Thoracic aorta (tissue), 2 donors: ENCODE results near the gene RHCE. TPM values are rescaled to one million over a fixed set of nuclear protein-coding genes. Genes with fewer than 3 reads are reported as not detected.
"Not testable (repeated sequence)": the region's sequence is repeated elsewhere in the genome, so short reads cannot be mapped to it uniquely, and the experiment has no call there.

Source experiments
- ATAC-seq: fragments of 150-250 bp; one replicate; pipeline ENCODE4 v1.8.0; 2017; ENCODE audit warnings: low read depth; ENCODE audit not compliant: insufficient number of reproducible peaks, low FRiP score
- DNase-seq: peaks from one replicate; pipeline ENCODE4 v3.0.0-alpha.2; 2020; ENCODE audit warnings: low spot score
- H3K27ac ChIP-seq, 2 donors: fragments of 200-600 bp; sonication (generic); 1 replicate in 1 of 2; 2 replicates in 1 of 2; pipeline ENCODE4 v1.5.1; 2016; ENCODE audit warnings: mild to moderate bottlenecking in 2 of 2, moderate library complexity in 2 of 2
- H3K27me3 ChIP-seq: fragments of 200-600 bp; sonication (generic); replicated peaks from 2 replicates; pipeline ENCODE4 v1.6.0; 2016; ENCODE audit warnings: mild to moderate bottlenecking; ENCODE audit not compliant: insufficient read depth
- H3K36me3 ChIP-seq: fragments of 200-600 bp; sonication (generic); one replicate; pipeline ENCODE4 v1.5.1; 2016
- H3K4me1 ChIP-seq, 2 donors: fragments of 200-600 bp; sonication (generic); 1 replicate in 1 of 2; 2 replicates in 1 of 2; pipeline versions ENCODE4 v1.5.1 to v1.6.0; 2016; ENCODE audit warnings: low read depth in 2 of 2, mild to moderate bottlenecking in 1 of 2; ENCODE audit not compliant: control insufficient read depth in 1 of 2
- H3K4me3 ChIP-seq: fragments of 200-600 bp; sonication (generic); 2 replicates; pipeline ENCODE4 v1.5.1; 2016; ENCODE audit warnings: mild to moderate bottlenecking
- H3K9me3 ChIP-seq: fragments of 200-600 bp; sonication (generic); 2 replicates; pipeline ENCODE4 v1.5.1; 2016
- total RNA-seq, 2 donors: library from RNA; depleted of rRNA; stranded (reverse); fragments of >200 nt; gene quantifications; one replicate each; pipeline versions ENCODE4 v1.1.0 to v1.2.3, GENCODE V29; 2016
- TF ChIP-seq, protein P1 (sequence below): fragments of 200-600 bp; sonication (generic); IDR thresholded peaks from one replicate; pipeline ENCODE4 v1.5.1; 2019; ENCODE audit warnings: antibody characterized with exemption

The RHCE gene
- total RNA-seq, 2 donors from 2014 or later = not detected

DNA sequence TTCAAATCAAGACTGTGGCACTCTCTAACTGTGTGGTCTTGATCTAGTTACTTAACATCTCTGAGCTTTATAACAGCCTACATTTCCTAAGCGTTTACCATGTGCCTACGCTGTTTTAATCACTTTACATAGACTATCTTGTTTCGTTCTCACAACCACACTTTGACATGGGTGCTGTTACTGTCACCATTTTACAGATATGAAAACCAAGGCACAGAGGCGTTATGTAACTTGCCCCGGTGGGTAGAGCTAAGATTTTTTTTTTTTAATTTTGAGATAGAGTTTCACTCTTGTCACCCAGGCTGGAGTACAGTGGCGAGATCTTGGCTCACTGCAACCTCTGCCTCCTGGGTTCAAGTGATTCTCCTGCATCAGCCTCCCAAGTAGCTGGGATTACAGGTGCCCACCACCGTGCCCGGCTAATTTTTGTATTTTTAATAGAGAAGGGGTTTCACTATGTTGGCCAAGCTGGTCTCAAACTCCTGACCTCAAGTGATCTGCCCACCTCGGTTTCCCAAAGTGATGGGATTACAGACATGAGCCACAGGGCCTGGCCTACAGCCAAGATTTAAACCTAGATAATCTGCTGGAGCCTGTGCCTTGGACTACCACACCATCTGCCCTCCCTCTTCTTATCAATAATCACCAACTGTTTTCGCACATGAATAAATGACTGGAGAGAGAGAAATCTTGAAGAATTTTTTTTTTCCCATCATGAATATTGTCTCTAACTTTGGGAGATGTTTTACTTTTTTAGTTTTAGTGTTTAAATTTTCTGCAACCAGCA is 10.8 kb downstream of the RHCE start:
- DNase-seq, ATAC-seq: not testable (repeated sequence)

DNA sequence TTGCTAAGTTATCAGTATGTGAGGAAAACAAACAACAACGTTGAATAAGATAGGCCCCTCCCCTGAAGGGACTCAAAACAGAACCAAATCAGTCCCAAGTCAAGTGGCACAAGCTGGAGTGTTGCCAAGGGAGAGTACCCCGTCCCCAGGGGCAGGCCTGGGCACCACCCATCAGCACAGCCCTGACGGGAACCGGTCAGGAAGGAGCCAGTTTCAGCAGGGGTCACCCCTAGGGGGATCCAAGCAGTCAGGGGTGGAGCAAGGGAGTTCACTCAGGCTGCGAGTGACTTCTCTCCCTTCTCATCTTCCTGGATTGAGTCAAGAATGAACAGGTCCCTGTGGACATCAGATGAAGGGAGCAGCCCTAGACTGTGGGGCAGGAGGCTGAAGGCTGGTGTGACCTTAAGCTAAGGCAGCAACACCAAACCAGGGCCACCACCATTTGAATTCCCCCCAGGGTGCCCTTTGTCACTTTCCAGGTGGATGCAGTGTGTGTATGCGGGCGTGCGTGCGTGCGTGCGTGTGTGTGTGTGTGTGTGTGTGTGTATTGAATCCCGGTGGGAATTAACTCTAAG is 14.8 kb downstream of the RHCE start:
- H3K9me3 ChIP-seq, H3K27ac ChIP-seq, H3K36me3 ChIP-seq, H3K27me3 ChIP-seq, H3K4me3 ChIP-seq, ATAC-seq, DNase-seq, H3K4me1 ChIP-seq: not testable (repeated sequence)

More for the DNA sequence above, 10.8 kb downstream of the RHCE start:
- not testable (repeated sequence) for H3K9me3 ChIP-seq, H3K27ac ChIP-seq, H3K4me1 ChIP-seq, H3K27me3 ChIP-seq, H3K4me3 ChIP-seq, H3K36me3 ChIP-seq

DNA sequence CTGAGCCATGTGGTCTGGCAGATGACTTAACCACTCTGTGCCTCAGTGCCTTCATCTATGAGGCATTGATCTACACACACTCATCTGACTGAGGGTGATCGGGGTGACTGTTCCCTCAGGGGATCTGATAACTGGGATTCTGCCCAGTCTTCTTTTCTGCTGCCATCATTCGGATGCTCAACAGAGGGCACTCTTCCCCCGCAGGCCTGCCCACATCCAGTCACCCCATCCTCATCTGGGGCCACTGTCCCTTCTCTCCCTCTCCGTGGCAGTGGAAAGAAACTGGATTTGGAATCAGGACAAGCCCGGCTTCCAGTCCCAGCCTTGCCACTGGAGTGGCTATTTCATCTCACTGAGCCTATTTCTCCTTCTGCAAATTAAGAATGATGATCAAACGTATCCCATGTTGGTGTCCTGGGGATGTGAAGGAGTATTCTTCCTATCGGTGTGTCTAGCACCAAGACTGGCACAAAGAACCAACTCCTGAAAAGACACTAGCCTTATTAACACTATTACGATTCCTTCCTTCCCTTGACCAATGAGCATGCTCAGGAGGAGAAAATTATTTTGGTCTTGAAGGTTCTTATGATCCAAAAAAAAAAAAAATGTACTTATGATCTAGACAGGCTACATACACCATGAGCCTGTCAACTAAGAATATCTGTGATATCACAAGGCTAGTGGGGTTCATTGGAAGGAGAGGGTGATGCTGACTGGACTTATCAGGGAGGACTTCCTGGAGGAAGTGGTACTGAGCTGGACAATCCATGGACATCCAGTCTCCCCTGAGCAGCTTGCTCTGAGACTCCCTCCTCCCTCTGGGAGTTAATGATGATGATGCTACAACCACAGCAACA is 17.4 kb downstream of the RHCE start:
- H3K4me1 ChIP-seq, H3K36me3 ChIP-seq, H3K27ac ChIP-seq, ATAC-seq, H3K9me3 ChIP-seq, H3K27me3 ChIP-seq, DNase-seq, H3K4me3 ChIP-seq: not testable (repeated sequence)
- TF ChIP-seq, protein P1, sequence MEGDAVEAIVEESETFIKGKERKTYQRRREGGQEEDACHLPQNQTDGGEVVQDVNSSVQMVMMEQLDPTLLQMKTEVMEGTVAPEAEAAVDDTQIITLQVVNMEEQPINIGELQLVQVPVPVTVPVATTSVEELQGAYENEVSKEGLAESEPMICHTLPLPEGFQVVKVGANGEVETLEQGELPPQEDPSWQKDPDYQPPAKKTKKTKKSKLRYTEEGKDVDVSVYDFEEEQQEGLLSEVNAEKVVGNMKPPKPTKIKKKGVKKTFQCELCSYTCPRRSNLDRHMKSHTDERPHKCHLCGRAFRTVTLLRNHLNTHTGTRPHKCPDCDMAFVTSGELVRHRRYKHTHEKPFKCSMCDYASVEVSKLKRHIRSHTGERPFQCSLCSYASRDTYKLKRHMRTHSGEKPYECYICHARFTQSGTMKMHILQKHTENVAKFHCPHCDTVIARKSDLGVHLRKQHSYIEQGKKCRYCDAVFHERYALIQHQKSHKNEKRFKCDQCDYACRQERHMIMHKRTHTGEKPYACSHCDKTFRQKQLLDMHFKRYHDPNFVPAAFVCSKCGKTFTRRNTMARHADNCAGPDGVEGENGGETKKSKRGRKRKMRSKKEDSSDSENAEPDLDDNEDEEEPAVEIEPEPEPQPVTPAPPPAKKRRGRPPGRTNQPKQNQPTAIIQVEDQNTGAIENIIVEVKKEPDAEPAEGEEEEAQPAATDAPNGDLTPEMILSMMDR = peak; percentile 24

DNA sequence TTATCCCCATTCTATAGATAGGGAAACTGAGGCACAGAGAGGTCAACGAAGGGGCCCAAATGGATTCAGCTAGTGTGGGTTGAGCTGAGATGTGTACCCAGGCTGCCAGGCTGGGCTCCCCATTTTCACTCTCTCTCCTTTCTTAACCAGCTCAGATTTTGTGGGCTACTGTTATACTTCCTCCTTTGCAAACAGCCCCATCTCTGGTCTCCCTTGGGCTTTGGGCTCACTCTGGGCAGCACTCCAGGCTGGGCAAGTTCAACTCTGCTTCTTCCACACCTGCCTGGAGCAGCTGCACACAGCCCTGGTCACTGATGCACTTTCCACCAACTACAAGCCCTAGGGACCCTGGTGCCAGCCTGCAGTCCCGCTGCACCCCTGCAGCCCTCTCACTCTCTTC is 22.5 kb downstream of the RHCE start:
- not testable (repeated sequence) for DNase-seq, ATAC-seq

GRCh38 chr1:25397549-25397948 is 23.1 kb downstream of the RHCE start:
- DNase-seq = not testable (repeated sequence)

More for the DNA sequence above, 22.5 kb downstream of the RHCE start:
- H3K4me3 ChIP-seq, H3K27ac ChIP-seq, H3K9me3 ChIP-seq, H3K4me1 ChIP-seq, H3K36me3 ChIP-seq, H3K27me3 ChIP-seq: not testable (repeated sequence)

GRCh38 chr1:25392841-25393240 is 27.8 kb downstream of the RHCE start:
- Histone ChIP-seq H3K4me1 (peaks cover 0 to 4% of the 10 kb centered on the region in 2 donors), H3K4me3 (no peak overlapping the region), H3K27me3 (no peaks in the 10 kb centered on the region), H3K36me3 (no peaks in the 10 kb centered on the region), H3K9me3 (no peaks in the 10 kb centered on the region), H3K27ac (no peak overlapping the region)
- DNase-seq (no peak), ATAC-seq (no peak)
- TF ChIP-seq, protein P1 = no peak

More at GRCh38 chr1:25397549-25397948, 23.1 kb downstream of the RHCE start:
- not testable (repeated sequence) for H3K27ac ChIP-seq, H3K36me3 ChIP-seq, H3K4me1 ChIP-seq, ATAC-seq, H3K27me3 ChIP-seq, H3K4me3 ChIP-seq, H3K9me3 ChIP-seq

GRCh38 chr1:25389721-25390120 is 30.9 kb downstream of the RHCE start:
- DNase-seq, H3K9me3 ChIP-seq, H3K4me1 ChIP-seq, H3K27me3 ChIP-seq, H3K4me3 ChIP-seq, ATAC-seq, H3K36me3 ChIP-seq, H3K27ac ChIP-seq: not testable (repeated sequence)

DNA sequence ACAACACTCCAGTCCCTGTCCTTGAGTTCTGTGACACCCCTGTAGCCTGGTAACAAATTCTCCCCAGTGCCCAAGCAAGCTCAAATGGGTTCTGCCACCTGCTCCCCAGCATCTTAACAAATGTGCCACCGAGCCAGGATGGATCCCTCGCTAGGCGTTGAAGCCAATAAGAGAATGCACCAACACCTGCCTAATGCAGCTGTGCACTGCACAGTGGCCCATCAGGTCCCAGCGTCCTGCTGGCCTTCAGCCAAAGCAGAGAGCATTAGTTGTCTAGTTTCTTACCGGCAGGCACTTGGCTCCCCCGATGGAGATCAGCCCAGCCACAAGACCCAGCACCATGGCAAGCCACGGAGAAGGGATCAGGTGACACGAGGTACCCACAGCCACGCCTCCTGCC is 31.9 kb downstream of the RHCE start:
- not testable (repeated sequence) for H3K27ac ChIP-seq, H3K36me3 ChIP-seq, H3K4me3 ChIP-seq, H3K9me3 ChIP-seq, H3K4me1 ChIP-seq, H3K27me3 ChIP-seq, ATAC-seq, DNase-seq

GRCh38 chr1:25387096-25387495 is 33.5 kb downstream of the RHCE start:
- not testable (repeated sequence) for ATAC-seq, DNase-seq, H3K36me3 ChIP-seq, H3K9me3 ChIP-seq, H3K4me1 ChIP-seq, H3K4me3 ChIP-seq, H3K27ac ChIP-seq, H3K27me3 ChIP-seq

GRCh38 chr1:25383875-25384274 is 36.8 kb downstream of the RHCE start:
- H3K4me1 ChIP-seq, ATAC-seq, H3K27ac ChIP-seq, H3K4me3 ChIP-seq, H3K27me3 ChIP-seq, H3K36me3 ChIP-seq, H3K9me3 ChIP-seq, DNase-seq: not testable (repeated sequence)
